ENCODE data around the gene FRMD5.

DNA sequence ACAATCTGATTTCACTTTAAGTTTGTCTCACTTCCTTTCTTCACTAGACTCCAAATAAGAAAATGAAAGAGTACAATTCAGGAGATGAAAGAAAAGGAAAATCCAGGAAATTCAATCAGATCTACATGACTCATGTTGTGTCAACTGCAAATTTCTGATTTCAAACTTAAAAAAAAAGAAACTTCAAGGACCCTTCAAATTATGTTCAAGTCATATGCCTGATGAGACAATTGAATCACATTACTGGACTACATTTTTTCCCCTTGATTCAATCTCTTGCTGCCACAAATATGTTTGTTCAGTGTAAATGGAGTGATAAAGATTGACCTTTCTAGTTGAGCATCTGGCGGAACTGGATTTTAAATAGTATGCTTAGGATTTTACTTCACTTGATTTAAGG lies 37.4 kb downstream of the FRMD5 start:
- TF ChIP-seq POLR2A (IDR thresholded peaks at IDR 0.05) (no peak), EP300 (IDR thresholded peaks at IDR 0.05) (no peak)
- TF ChIP-seq, protein P1, sequence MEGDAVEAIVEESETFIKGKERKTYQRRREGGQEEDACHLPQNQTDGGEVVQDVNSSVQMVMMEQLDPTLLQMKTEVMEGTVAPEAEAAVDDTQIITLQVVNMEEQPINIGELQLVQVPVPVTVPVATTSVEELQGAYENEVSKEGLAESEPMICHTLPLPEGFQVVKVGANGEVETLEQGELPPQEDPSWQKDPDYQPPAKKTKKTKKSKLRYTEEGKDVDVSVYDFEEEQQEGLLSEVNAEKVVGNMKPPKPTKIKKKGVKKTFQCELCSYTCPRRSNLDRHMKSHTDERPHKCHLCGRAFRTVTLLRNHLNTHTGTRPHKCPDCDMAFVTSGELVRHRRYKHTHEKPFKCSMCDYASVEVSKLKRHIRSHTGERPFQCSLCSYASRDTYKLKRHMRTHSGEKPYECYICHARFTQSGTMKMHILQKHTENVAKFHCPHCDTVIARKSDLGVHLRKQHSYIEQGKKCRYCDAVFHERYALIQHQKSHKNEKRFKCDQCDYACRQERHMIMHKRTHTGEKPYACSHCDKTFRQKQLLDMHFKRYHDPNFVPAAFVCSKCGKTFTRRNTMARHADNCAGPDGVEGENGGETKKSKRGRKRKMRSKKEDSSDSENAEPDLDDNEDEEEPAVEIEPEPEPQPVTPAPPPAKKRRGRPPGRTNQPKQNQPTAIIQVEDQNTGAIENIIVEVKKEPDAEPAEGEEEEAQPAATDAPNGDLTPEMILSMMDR (IDR thresholded peaks at IDR 0.05): no peak
